ENCODE data around the gene ASPHD1. TPM values are rescaled to one million over a fixed set of nuclear protein-coding genes. Genes with fewer than 3 reads are reported as not detected.

The ASPHD1 gene
- total RNA-seq, 4 donors from 2014 or later = 0.32 to 0.61 TPM; not detected in 2

DNA sequence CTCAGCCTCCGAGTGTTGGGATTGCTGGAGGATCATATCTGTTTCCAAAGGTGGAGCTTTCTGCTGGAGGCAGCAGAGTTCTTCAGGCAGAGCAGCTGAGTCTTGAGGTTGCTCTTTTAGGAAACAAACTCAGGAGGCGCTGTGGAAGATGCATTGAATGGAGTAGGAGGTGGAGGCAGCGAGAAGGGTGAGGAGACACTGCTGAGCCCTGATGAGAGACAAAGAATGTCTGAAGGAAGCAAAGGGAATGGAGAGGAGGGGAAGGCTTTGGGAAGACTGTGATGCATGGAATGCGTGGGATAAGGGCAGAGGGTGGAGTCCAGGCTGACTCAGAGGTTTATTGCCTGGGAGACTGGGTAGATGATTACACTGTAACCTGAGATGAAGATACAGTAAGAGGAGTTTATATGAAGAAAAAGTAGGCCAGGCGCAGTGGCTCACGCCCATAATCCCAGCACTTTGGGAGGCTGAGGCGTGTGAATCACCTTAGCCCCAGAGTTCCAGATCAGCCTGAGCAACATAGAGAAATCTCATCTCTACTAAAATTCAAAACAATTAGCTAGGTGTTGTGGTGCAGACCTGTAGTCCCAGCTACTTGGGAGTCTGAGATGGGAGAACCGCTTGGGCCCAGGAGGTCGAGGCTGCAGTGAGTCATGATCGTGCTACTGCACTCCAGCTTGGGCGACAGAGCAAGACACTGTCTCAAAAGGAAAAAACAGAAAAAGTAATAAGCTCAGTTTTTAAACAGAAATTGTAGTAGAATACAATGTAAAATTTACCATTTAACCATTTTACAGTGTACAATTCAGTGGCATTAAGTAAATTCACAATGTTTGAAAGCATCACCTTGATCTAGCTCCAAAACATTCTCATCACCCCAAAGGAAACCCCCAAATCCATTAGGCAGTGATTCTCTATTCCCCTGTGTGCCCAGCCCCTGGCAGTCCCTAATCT, 43.8 kb downstream of the ASPHD1 start:
- no peak for DNase-seq
- 24 to 33% methylated on average over 11 of the region's 11 CpGs for WGBS, 2 donors
- TF ChIP-seq POLR2A (IDR thresholded peaks at IDR 0.05) = no peak
- TF ChIP-seq CTCF (IDR thresholded peaks at IDR 0.05) = no peak
- Histone ChIP-seq H3K4me1 (peaks cover 0 to 13% (median 4%) of the 10 kb centered on the region in 3 donors), H3K27ac (peak overlapping the region in 2 of 4 donors; percentile 39 to 55), H3K27me3 (peaks cover 0 to 6% (median 0%) of the 10 kb centered on the region in 4 donors), H3K9me3 (no peaks in the 10 kb centered on the region), H3K4me3 (no peak overlapping the region), H3K36me3 (no peaks in the 10 kb centered on the region)
- intact Hi-C loops (cut with DNase I) = no loop called here

- Histone ChIP-seq H3K4me1 (peaks cover 0 to 13% (median 4%) of the 10 kb centered on the region in 3 donors), H3K4me3 (no peak overlapping the region), H3K27me3 (no peaks in the 10 kb centered on the region), H3K36me3 (no peaks in the 10 kb centered on the region), H3K9me3 (no peaks in the 10 kb centered on the region), H3K27ac (no peak overlapping the region)
- intact Hi-C loops (cut with DNase I) = no loop called here
- no peak for DNase-seq
- WGBS, 2 donors = 69 to 86% methylated on average over 2 of the region's 2 CpGs
- TF ChIP-seq CTCF (IDR thresholded peaks at IDR 0.05) (no peak), POLR2A (IDR thresholded peaks at IDR 0.05) (no peak)
These were observed 47.6 kb downstream of the ASPHD1 start for GRCh38 chr16:29947897-29948296.

GRCh38 chr16:29950806-29951461, 50.6 kb downstream of the ASPHD1 start:
- WGBS, 2 donors = 83 to 95% methylated on average over 3 to 4 of the region's 4 CpGs
- no peaks in the 10 kb centered on the region for H3K4me1 ChIP-seq
- no peak overlapping the region for H3K4me3 ChIP-seq
- DNase-seq = no peak
- TF ChIP-seq CTCF (IDR thresholded peaks at IDR 0.05) (no peak), POLR2A (IDR thresholded peaks at IDR 0.05) (no peak)
- no peaks in the 10 kb centered on the region for H3K36me3 ChIP-seq
- no peak overlapping the region for H3K27ac ChIP-seq
- intact Hi-C loops (cut with DNase I) = no loop called here
- no peaks in the 10 kb centered on the region for H3K27me3 ChIP-seq
- H3K9me3 ChIP-seq = no peaks in the 10 kb centered on the region

- H3K27ac ChIP-seq = no peak overlapping the region
- TF ChIP-seq CTCF (IDR thresholded peaks at IDR 0.05) (no peak), POLR2A (IDR thresholded peaks at IDR 0.05) (no peak)
- DNase-seq = no peak
- WGBS, 2 donors = 68 to 77% methylated on average over 3 to 5 of the region's 8 CpGs
- intact Hi-C loops (cut with DNase I) = no loop called here
- no peak overlapping the region for H3K4me3 ChIP-seq
- H3K4me1 ChIP-seq = no peaks in the 10 kb centered on the region
- H3K36me3 ChIP-seq = no peaks in the 10 kb centered on the region
- no peaks in the 10 kb centered on the region for H3K27me3 ChIP-seq
- H3K9me3 ChIP-seq = no peaks in the 10 kb centered on the region
These were observed 51.5 kb downstream of the ASPHD1 start for GRCh38 chr16:29951625-29952365.

Other genes with a start within 250 kb of the ASPHD1 start
- 1 to 10 TPM; 1.3 to 4.2 (median 2.8) TPM for gene SPN, start 237.2 kb upstream of the ASPHD1 start, total RNA-seq
- gene QPRT, start 221.3 kb upstream of the ASPHD1 start, total RNA-seq = 1 to 10 TPM in 2 of 4 donors, under 1 TPM in 2; 0.40 to 3.6 (median 1.9) TPM
- gene C16orf54, start 154.5 kb upstream of the ASPHD1 start, total RNA-seq = 1 to 10 TPM in 3 of 4 donors, under 1 TPM in 1; 0.13 to 3.4 (median 1.6) TPM
- gene ZG16, start 122.2 kb upstream of the ASPHD1 start, total RNA-seq = not detected
- 10 to 100 TPM; 31.0 to 46.3 (median 37.6) TPM for gene KIF22, start 109.7 kb upstream of the ASPHD1 start, total RNA-seq
- 10 to 100 TPM; 87.0 to 99.0 (median 97.3) TPM for gene MAZ, start 94.0 kb upstream of the ASPHD1 start, total RNA-seq
- 1 to 10 TPM in 1 of 4 donors, under 1 TPM in 2, not detected in 1; 0.40 to 1.9 (median 0.53) TPM for gene PRRT2, start 88.3 kb upstream of the ASPHD1 start, total RNA-seq
- 10 to 100 TPM; 25.4 to 37.6 (median 32.8) TPM for gene PAGR1, start 84.3 kb upstream of the ASPHD1 start, total RNA-seq
- gene MVP, start 80.0 kb upstream of the ASPHD1 start, total RNA-seq = 100 to 1,000 TPM in 2 of 4 donors, 10 to 100 TPM in 2; 54.0 to 133 (median 97.6) TPM
- 10 to 100 TPM; 34.6 to 78.8 (median 44.6) TPM for gene CDIPT, start 37.3 kb upstream of the ASPHD1 start, total RNA-seq
- gene SEZ6L2, start 938 bp upstream of the ASPHD1 start, total RNA-seq = 1 to 10 TPM in 2 of 4 donors, under 1 TPM in 1, not detected in 1; 0.22 to 2.8 (median 1.1) TPM
- 10 to 100 TPM in 3 of 4 donors, 1 to 10 TPM in 1; 8.4 to 17.2 (median 13.9) TPM for gene KCTD13, start 25.7 kb downstream of the ASPHD1 start, total RNA-seq
- gene TMEM219, start 61.6 kb downstream of the ASPHD1 start, total RNA-seq = 100 to 1,000 TPM in 1 of 4 donors, 10 to 100 TPM in 3; 48.0 to 119 (median 80.0) TPM
- gene TAOK2, start 73.4 kb downstream of the ASPHD1 start, total RNA-seq = 10 to 100 TPM; 26.8 to 33.7 (median 30.4) TPM
- 10 to 100 TPM in 2 of 4 donors, 1 to 10 TPM in 2; 5.1 to 12.8 (median 9.7) TPM for gene HIRIP3, start 95.1 kb downstream of the ASPHD1 start, total RNA-seq
- gene INO80E, start 95.8 kb downstream of the ASPHD1 start, total RNA-seq = 10 to 100 TPM; 34.3 to 59.9 (median 48.0) TPM
- under 1 TPM in 2 of 4 donors, not detected in 2; 0.50 to 0.76 TPM for gene DOC2A, start 110.5 kb downstream of the ASPHD1 start, total RNA-seq
- gene C16orf92, start 122.7 kb downstream of the ASPHD1 start, total RNA-seq = not detected
- gene TLCD3B, start 130.8 kb downstream of the ASPHD1 start, total RNA-seq = not detected
- gene ALDOA, start 165.3 kb downstream of the ASPHD1 start, total RNA-seq = 1,000 to 10,000 TPM; 1,024 to 1,551 (median 1,380) TPM
- gene PPP4C, start 175.5 kb downstream of the ASPHD1 start, total RNA-seq = 100 to 1,000 TPM in 1 of 4 donors, 10 to 100 TPM in 3; 67.9 to 100 (median 78.4) TPM
- 1 to 10 TPM; 1.9 to 6.2 (median 4.7) TPM for gene TBX6, start 191.4 kb downstream of the ASPHD1 start, total RNA-seq
- gene YPEL3, start 195.7 kb downstream of the ASPHD1 start, total RNA-seq = 100 to 1,000 TPM in 1 of 4 donors, 10 to 100 TPM in 3; 26.4 to 131 (median 63.0) TPM
- gene GDPD3, start 213.0 kb downstream of the ASPHD1 start, total RNA-seq = 10 to 100 TPM; 13.4 to 41.2 (median 28.1) TPM
- 10 to 100 TPM; 45.7 to 86.9 (median 60.8) TPM for gene MAPK3, start 222.7 kb downstream of the ASPHD1 start, total RNA-seq